ENCODE data around the gene NPR3.

The NPR3 gene

DNA sequence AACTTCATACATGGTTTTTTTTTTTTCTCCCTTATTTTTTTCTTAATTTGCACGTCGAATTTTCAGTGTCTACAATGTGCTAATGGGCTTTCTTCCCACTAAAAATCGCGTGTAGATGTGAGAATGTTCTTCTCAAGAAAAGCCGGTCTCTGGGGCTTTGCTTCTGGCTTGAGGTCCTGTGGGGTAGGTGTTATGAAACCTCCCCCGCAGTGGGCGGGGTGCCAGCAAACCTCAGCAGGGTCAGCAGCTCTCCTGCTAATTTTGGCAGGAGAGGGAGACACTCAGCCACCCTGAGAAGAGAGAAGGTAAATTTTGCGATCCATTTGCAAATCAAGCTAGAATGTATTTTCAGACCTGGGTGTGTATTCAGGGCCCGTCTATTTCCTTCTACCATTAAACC lies 59.9 kb downstream of the NPR3 start:
- Mint-ChIP-seq H3K27me3 (ENCODE audit: low read depth, poor library complexity) (peaks cover 15% of the 10 kb centered on the region), H3K4me1 (peaks cover 10% of the 10 kb centered on the region), H3K27ac (no peak overlapping the region), H3K4me3 (no peak overlapping the region), H3K9me3 (no peaks in the 10 kb centered on the region), H3K36me3 (ENCODE audit: low read depth) (no peaks in the 10 kb centered on the region)
- no peak for TF ChIP-seq CTCF (IDR thresholded peaks at IDR 0.05)
- no peak for DNase-seq

GRCh38 chr5:32773944-32774343 lies 62.8 kb downstream of the NPR3 start:
- H3K36me3 Mint-ChIP-seq (ENCODE audit: low read depth) = no peaks in the 10 kb centered on the region
- no peak overlapping the region for H3K4me3 Mint-ChIP-seq
- peaks cover 15% of the 10 kb centered on the region for H3K27me3 Mint-ChIP-seq (ENCODE audit: low read depth, poor library complexity)

DNA sequence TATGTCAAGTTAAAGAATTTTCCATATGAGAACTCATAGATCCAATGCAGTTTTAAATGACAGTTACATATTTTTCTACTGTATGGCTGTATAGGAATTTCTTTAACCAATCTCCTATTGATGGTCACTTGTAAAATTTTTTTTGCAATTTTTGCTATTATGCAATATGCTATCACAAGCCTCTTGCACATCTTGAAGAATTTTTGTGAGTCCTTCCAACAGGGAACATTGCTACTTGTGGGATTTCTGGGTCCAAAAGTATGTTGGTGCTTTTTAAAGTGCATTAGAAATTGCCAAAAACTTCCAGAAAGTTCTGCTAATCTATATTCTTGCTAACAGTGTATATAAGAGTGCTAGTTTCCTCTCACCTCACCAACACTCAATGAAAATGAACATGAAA lies 65.1 kb downstream of the NPR3 start:
- no peak for DNase-seq
- Mint-ChIP-seq H3K27me3 (ENCODE audit: low read depth, poor library complexity) (peaks cover 13% of the 10 kb centered on the region), H3K36me3 (ENCODE audit: low read depth) (no peaks in the 10 kb centered on the region), H3K9me3 (no peaks in the 10 kb centered on the region), H3K27ac (no peak overlapping the region), H3K4me1 (no peaks in the 10 kb centered on the region), H3K4me3 (no peak overlapping the region)
- TF ChIP-seq CTCF (IDR thresholded peaks at IDR 0.05) = no peak

More at GRCh38 chr5:32773944-32774343, 62.8 kb downstream of the NPR3 start:
- no peak for DNase-seq
- no peaks in the 10 kb centered on the region for H3K9me3 Mint-ChIP-seq
- no peak overlapping the region for H3K27ac Mint-ChIP-seq
- peaks cover 7% of the 10 kb centered on the region for H3K4me1 Mint-ChIP-seq
- no peak for TF ChIP-seq CTCF (IDR thresholded peaks at IDR 0.05)

GRCh38 chr5:32777222-32777621 lies 66.1 kb downstream of the NPR3 start:
- H3K27ac Mint-ChIP-seq = no peak overlapping the region
- H3K9me3 Mint-ChIP-seq = no peaks in the 10 kb centered on the region
- no peak overlapping the region for H3K4me3 Mint-ChIP-seq
- H3K36me3 Mint-ChIP-seq (ENCODE audit: low read depth) = no peaks in the 10 kb centered on the region
- peaks cover 14% of the 10 kb centered on the region for H3K27me3 Mint-ChIP-seq (ENCODE audit: low read depth, poor library complexity)
- TF ChIP-seq CTCF (IDR thresholded peaks at IDR 0.05) = no peak
- no peaks in the 10 kb centered on the region for H3K4me1 Mint-ChIP-seq
- DNase-seq = no peak

DNA sequence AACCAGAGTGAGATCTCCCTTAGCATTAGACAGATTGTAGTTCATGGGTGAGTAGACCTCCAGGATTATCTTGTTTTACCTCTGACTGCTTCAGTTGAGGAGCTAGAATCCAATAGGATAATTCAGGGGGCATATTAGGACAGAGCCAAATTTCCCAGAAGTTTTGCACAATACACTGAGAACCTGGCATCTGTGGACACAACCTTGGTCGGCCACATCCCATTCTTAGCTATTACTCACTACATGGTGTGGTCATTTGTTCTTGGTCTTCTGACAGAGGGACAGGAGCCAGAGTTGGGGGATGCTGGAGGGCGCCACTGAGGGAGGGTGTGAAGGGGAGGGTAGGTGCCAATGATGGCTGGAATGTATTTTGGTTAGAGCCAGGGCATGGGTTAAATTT lies 66.6 kb downstream of the NPR3 start:
- no peak for TF ChIP-seq CTCF (IDR thresholded peaks at IDR 0.05)
- H3K27ac Mint-ChIP-seq = no peak overlapping the region
- H3K27me3 Mint-ChIP-seq (ENCODE audit: low read depth, poor library complexity) = peaks cover 14% of the 10 kb centered on the region
- no peaks in the 10 kb centered on the region for H3K4me1 Mint-ChIP-seq
- DNase-seq = no peak
- H3K36me3 Mint-ChIP-seq (ENCODE audit: low read depth) = no peaks in the 10 kb centered on the region
- H3K9me3 Mint-ChIP-seq = no peaks in the 10 kb centered on the region
- no peak overlapping the region for H3K4me3 Mint-ChIP-seq

GRCh38 chr5:32778403-32778802 lies 67.3 kb downstream of the NPR3 start:
- Mint-ChIP-seq H3K36me3 (ENCODE audit: low read depth) (no peaks in the 10 kb centered on the region), H3K9me3 (no peaks in the 10 kb centered on the region), H3K4me3 (no peak overlapping the region), H3K27me3 (ENCODE audit: low read depth, poor library complexity) (peaks cover 12% of the 10 kb centered on the region), H3K27ac (no peak overlapping the region), H3K4me1 (no peaks in the 10 kb centered on the region)
- TF ChIP-seq CTCF (IDR thresholded peaks at IDR 0.05) = no peak
- no peak for DNase-seq
